Activated naive CD4-positive, alpha-beta T cell treated with anti-CD3 and anti-CD28 coated beads, Interleukin-2, amount 50 U/mL, for 72 hours (primary cell): ENCODE measurements around the gene RBM18. TPM values are rescaled to one million over a fixed set of nuclear protein-coding genes. Genes with fewer than 3 reads are reported as not detected.

Experiments used
- ATAC-seq, 2 donors: fragments of 150-1000 bp; cut with Tn5 transposase; 2 replicates each; pipeline ENCODE4 v1.10.0; 2021; ENCODE audit warnings: mild to moderate bottlenecking in 2 of 2, moderate library complexity in 2 of 2
- DNase-seq, 2 donors: peaks; one replicate each; pipeline ENCODE4 v3.0.0; 2021 to 2022; ENCODE audit warnings: low spot score in 2 of 2
- H3K27ac Mint-ChIP-seq, 2 donors: one replicate each; pipeline ENCODE4 v1.8.0; 2022; ENCODE audit warnings: mild to moderate bottlenecking in 2 of 2, mixed read lengths in 2 of 2
- H3K36me3 Mint-ChIP-seq, 2 donors: one replicate each; pipeline ENCODE4 v1.8.0; 2022; ENCODE audit warnings: mixed read lengths in 2 of 2
- H3K9me3 Mint-ChIP-seq, 2 donors: one replicate each; pipeline ENCODE4 v1.8.0; 2022; ENCODE audit warnings: mixed read lengths in 2 of 2
- total RNA-seq, 2 donors: library from RNA; stranded (reverse); gene quantifications; one replicate each; pipeline ENCODE4 v1.2.3, GENCODE V29; 2022

Gene RBM18, protein sequence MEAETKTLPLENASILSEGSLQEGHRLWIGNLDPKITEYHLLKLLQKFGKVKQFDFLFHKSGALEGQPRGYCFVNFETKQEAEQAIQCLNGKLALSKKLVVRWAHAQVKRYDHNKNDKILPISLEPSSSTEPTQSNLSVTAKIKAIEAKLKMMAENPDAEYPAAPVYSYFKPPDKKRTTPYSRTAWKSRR
- 10 to 100 TPM; 22.7 to 39.8 TPM for total RNA-seq

DNA sequence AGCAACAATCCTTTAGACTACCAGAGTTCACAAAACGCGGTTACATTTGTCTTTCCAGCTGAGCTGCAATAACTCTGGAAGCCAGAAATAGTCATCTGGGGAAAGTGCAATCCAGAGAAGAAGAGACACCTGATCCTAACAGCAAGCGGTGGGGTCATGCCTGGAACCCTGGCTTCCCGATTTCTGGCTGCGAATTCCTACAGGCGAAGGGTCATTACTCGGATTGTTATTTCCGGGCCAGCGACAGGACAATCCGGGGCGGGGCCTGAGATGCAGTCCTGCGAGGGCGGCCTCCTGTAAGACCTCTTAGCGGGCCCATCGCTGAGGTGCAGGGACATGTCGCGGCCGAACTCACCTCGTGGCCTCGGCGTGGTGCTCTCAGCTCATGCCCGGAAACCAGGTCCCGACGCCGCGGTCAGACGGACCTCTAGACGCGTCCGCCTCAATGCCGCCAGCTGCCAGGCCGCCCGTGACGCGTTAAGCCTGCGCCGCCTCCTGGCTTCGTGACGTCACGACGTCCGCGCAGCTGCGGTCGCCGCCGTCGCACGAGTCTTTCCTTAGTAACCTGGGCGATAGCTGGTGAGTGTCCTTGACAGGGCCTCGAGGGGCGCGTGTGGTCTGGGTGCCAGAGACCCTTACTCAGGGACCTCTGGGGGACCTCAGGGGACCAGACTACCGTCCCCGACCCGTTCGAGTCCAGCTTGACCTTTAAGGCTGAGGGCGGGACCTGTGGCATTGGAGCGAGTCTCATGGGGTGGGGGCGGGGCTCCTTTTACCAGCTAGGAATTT lies at the start of gene RBM18, which contains the start of gene MRRF:
Gene RBM18 (minus strand): TSS at position 481 of the 789 bp plus-strand sequence. CDS start 3,348 bp downstream, outside the sequence.
Gene MRRF (plus strand): TSS at position 523 of the 789 bp plus-strand sequence. CDS start 6,010 bp downstream, outside the sequence.
- peak; percentile 85 to 96 for DNase-seq

DNA sequence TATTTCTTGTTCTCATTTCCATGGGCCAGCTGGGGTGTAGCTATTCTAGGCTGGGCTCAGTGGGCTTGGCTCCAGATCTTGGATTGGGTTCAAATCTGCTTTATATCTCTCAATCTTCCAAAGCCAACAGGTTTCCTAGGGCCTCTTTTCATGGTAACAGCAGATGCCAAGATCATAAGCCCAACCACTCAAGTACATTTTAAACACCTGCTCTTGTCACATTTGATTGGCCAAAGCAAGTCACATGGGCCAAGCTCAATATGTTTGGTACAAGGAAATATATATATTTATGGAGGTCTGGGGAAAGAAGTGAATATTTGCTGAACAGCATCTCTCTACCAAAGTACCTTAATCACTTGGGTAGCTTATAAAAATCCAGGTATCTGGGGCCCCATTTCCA lies 49.5 kb upstream of the RBM18 start:
- H3K27ac Mint-ChIP-seq: no peak overlapping the region
- H3K36me3 Mint-ChIP-seq: peaks cover 4 to 13% of the 10 kb centered on the region in 2 donors
- ATAC-seq (no peak), DNase-seq (no peak)
- H3K9me3 Mint-ChIP-seq: no peaks in the 10 kb centered on the region

More for the DNA sequence above, at the start of gene RBM18, which contains the start of gene MRRF:
- ATAC-seq: peak; percentile 89 to 97
- no peaks in the 10 kb centered on the region for H3K9me3 Mint-ChIP-seq
- peak within 1 kb of the TSS; percentile 99 to 100 for H3K27ac Mint-ChIP-seq
- H3K36me3 Mint-ChIP-seq: peaks cover 32 to 33% of the 10 kb centered on the region in 2 donors

DNA sequence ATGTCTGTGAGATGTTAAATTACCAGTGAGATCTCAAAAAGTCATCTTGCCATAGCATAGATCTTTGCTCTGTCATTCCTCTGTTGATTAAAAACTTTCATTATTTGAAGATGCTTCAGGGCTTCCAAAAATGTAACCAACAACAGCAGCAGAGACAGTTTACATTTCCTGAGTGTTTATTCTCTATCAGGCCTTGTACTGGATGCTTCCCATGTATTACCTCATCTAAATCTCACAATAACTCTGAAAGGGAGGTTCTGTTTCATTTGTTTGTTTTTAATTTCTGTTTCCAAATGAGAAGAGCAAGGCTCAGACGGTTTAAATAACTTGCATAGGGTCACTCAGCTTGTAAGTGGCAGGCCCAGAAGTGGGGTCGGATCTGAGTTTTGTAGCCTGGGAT lies 45.2 kb upstream of the RBM18 start:
- ATAC-seq: no peak
- no peak for DNase-seq
- Mint-ChIP-seq H3K9me3 (no peaks in the 10 kb centered on the region), H3K27ac (no peak overlapping the region), H3K36me3 (peaks cover 4 to 13% of the 10 kb centered on the region in 2 donors)

DNA sequence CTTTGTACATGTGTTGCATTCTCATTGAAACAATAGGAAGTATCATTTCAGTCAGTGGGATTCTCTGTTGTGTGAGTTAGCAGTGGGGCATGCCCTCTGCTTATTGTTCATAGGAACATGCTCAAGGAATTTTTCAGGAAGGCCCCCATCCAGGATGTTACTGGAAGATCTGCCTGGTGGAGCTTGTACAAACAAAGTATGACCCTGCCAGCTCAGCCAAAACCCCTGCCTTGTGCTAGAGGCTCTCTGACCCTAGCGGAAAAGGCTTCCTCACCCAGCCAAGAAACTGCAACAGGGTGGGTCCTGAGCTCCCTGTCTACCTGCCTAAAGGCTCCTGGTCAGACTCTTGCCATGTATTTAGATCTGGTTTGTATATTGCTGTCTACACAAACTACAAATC lies 43.3 kb upstream of the RBM18 start:
- Mint-ChIP-seq H3K27ac (no peak overlapping the region), H3K9me3 (no peaks in the 10 kb centered on the region), H3K36me3 (peaks cover 0 to 4% of the 10 kb centered on the region in 2 donors)
- ATAC-seq (no peak), DNase-seq (no peak)

DNA sequence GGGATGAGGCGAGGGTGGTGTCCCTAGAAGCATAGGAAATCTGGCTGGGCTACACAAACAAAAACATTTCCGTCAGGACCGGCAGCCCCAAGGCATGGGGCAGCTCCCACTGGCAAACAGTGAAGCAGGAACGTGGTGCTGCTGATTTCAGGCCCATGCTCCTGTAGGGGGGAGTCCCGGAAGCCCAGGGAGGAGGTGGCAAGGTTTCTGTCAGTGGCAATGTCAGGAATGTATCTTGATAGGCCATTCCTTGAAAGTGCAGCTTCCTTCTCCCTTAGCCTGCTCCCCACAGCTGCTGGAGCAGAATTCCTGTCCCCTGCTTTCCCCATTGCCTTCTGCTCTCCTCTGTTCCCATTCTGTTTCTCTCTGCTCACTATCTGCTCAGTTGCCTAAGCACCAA lies 42.4 kb upstream of the RBM18 start:
- H3K9me3 Mint-ChIP-seq: no peaks in the 10 kb centered on the region
- no peak overlapping the region for H3K27ac Mint-ChIP-seq
- no peak for DNase-seq
- H3K36me3 Mint-ChIP-seq: no peaks in the 10 kb centered on the region
- no peak for ATAC-seq

DNA sequence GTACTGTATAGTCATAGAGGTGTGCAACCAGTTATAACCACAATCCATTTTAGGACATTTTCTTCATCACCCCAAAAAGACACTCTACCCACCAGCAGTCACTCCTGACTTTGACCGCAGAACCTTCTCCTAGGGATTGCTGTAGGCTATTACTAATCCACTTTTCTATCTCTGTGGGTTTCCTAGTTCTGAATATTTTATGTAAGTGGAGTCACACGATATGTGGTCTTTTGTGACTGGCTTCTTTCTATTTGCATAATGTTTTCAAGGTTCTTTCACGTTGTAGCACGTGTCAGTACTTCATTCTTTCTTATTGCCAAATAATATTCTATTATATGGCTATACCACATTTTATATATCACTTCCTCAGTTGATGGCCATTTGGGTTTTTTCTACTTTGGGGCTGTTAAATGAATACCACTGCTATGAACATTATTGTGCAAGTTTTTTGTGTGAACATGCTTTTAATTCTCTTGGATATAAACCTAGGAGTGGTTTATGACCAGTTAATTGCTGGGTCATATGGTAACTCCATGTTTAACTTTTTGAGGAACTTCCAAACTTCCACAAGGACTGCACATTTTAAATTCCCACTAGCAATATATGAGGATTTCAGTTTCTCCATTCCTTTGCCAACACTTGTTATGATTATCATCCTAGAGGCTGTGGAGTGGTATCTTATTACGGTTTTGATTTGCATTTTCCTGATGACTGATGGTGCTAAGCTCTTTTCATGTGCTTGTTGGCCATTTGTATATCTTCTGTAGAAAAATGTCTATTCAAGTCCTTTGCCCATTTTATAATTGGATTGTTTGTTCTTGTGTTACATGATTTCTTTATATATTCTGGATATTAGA lies 37.8 kb upstream of the RBM18 start:
- no peak for ATAC-seq
- Mint-ChIP-seq H3K27ac (no peak overlapping the region), H3K9me3 (no peaks in the 10 kb centered on the region), H3K36me3 (peaks cover 6% of the 10 kb centered on the region in 2 donors)
- DNase-seq: no peak

DNA sequence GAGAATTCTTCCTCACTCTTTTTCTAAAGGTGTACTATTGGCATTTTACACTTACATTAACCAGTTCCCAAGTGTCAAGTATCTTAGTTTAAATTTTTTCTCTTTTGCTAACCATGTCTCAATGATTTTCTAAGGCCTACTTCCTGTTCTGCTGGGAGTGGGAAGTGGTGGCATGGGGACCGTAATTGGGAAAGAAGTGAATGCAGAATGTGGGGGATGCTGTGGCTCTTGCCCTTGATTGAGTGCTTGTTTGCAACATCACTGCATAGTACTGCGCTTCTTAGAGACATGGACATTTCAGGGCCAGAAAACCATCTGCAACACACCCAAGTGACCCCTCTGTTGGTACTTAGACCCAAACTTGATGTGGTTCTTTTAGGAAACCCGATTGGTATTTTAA lies 32.9 kb upstream of the RBM18 start:
- DNase-seq (no peak), ATAC-seq (no peak)
- no peak overlapping the region for H3K27ac Mint-ChIP-seq
- H3K36me3 Mint-ChIP-seq: peaks cover 6% of the 10 kb centered on the region in 2 donors
- no peaks in the 10 kb centered on the region for H3K9me3 Mint-ChIP-seq

DNA sequence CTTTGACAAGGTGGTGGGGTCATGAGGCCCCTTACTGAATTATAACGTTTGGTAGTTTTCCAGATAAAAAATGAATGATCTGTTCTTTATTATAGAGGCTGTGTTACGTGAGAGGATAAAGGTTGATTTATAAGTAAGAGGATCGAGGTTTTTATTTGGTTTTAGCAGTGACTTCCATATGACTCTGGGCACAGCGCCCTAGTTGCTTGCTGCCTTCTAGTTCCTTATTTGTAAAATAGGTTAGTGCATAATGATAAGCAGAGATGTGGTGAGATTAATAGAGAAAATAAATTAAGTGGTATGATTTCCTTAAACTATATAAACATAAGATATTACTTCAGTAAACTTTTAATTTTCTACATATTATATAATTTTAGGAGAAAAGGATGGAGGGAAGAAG lies 29.9 kb upstream of the RBM18 start:
- no peak overlapping the region for H3K27ac Mint-ChIP-seq
- no peaks in the 10 kb centered on the region for H3K9me3 Mint-ChIP-seq
- no peak for DNase-seq
- ATAC-seq: no peak
- H3K36me3 Mint-ChIP-seq: peaks cover 6 to 13% of the 10 kb centered on the region in 2 donors

DNA sequence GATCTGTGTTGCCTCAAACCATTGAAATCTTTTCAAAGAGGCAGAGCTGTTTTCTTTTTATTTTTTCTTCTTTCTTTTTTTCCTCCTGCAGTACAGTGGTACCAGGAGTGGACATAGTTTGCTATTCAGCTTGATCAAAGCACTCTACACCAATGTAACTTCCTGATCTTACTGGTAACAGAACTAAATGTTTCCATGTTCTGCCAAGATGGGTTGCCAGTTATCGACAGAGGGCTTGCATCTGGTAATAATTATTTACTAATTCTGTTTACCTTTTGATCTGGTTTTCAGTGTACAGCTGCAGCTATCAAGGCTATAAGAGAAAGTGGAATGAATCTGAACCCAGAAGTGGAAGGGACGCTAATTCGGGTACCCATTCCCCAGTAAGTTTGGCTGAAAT lies 26.8 kb upstream of the RBM18 start:
- no peak for ATAC-seq
- H3K36me3 Mint-ChIP-seq: peaks cover 7 to 13% of the 10 kb centered on the region in 2 donors
- H3K27ac Mint-ChIP-seq: no peak overlapping the region
- DNase-seq: no peak
- H3K9me3 Mint-ChIP-seq: no peaks in the 10 kb centered on the region

DNA sequence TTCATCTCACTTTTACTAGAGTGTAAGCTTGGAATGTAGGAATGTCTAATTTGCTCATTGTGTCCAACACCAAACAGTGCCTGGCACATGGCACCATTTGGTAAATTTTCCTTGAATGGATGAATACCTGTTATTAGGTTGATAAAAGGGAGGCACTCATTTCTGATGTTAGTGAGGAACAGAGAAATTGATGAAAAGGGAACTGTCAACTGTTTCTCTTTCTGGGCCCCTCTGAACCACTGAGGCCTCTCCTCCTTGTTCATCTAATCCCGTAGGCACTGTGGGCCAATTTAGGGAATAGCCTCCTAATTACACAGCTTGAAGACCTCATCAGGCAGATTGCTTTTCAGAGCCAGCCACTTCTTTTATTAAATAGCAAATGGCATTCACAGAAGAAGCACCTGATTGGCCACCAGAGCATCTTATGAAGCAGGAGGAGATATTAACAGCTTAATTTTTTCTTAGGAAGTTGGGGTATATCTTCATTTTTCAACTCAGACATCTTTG lies 22.6 kb upstream of the RBM18 start:
- ATAC-seq (no peak), DNase-seq (no peak)
- Mint-ChIP-seq H3K27ac (no peak overlapping the region), H3K36me3 (peaks cover 7 to 15% of the 10 kb centered on the region in 2 donors), H3K9me3 (no peaks in the 10 kb centered on the region)

DNA sequence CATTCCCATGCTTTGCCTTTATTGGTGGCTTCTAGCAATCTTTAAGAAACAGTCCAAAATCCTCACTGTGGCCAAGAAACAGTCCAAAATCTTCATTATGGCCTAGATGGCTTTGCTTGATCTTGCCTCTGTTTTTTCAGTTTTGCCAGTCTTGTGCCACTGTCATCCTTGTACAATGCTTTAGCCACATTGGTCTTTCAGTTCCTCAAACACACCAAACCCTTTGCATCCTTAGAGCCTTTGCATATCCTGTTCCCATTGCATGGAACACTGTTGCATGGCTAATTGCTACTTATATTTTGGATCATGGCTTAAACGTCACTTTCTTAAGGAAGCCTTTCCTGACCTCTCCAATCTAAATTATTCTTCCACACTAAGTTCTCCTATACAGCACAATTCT lies 22.1 kb upstream of the RBM18 start:
- Mint-ChIP-seq H3K27ac (no peak overlapping the region), H3K9me3 (no peaks in the 10 kb centered on the region), H3K36me3 (peaks cover 7 to 16% of the 10 kb centered on the region in 2 donors)

DNA sequence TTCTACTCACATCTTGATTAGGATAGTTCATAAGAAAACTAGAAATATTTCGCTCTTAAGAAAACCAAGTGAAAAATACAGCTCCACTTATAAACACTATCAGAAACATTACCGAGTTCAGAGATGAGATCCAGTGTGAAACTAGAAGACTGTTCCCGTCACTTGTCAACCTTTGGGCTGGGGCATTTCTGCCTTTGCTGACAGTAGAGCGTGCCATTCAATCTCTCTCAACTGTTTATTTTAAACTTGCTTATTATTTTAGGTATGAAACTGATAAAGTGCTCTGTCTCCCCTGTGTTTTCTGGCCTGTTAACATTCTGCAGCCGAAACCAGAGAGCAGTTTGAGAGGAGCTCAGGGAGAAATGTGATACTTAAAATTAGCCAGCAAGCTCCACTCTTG lies 16.7 kb upstream of the RBM18 start:
- ATAC-seq: no peak
- Mint-ChIP-seq H3K9me3 (no peaks in the 10 kb centered on the region), H3K27ac (no peak overlapping the region), H3K36me3 (peaks cover 6 to 19% of the 10 kb centered on the region in 2 donors)
- DNase-seq: no peak

More for the DNA sequence above, 22.1 kb upstream of the RBM18 start:
- DNase-seq (no peak), ATAC-seq (no peak)

DNA sequence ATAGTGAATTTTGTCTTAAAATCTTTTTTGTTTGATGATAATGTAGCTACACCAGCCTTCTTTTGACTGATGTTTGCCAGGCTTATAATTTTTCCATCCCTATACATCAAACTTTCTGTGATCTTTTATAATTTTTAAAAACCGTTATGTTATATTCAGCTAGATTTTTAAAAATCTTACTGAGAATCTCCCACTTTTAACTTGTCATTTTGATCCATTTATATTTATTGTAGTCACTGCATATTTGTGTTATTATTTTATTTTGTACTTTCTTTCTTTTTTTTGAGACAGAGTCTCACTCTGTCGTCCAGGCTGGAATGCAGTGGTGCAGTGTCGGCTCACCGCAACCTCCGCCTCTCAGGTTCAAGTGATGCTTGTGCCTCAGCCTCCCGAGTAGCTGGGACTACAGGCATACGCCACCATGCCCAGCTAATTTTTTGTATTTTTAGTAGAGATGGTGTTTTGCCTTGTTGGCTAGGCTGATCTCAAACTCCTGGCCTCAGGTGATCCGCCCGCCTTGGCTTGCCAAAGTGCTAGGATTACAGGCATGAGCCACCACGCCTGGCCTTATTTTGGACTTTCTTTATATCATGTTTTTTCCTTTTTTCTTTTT lies 12.8 kb upstream of the RBM18 start:
- H3K27ac Mint-ChIP-seq: no peak overlapping the region
- DNase-seq (no peak), ATAC-seq (no peak)
- peaks cover 21 to 51% of the 10 kb centered on the region in 2 donors for H3K36me3 Mint-ChIP-seq
- no peaks in the 10 kb centered on the region for H3K9me3 Mint-ChIP-seq

DNA sequence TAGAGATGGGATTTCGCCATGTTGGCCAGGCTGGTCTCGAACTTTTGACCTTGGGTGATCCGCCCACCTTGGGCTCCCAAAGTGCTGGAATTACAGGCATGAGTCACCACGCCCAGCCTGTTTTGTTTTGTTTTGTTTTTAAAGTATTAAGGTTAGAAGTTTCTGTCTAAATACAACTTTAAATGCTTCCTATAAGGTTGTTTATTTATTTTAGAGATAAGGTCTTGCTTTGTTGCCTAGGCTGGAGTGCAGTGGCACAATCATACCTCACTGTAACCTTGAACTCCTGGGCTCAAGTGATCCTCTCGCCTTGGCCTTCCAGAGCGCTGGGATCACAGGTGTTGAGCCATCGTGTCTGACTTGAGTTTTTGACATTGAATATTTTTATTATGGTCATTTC lies 11.5 kb upstream of the RBM18 start:
- no peaks in the 10 kb centered on the region for H3K9me3 Mint-ChIP-seq
- ATAC-seq (no peak), DNase-seq (no peak)
- no peak overlapping the region for H3K27ac Mint-ChIP-seq
- H3K36me3 Mint-ChIP-seq: peaks cover 18 to 62% of the 10 kb centered on the region in 2 donors

DNA sequence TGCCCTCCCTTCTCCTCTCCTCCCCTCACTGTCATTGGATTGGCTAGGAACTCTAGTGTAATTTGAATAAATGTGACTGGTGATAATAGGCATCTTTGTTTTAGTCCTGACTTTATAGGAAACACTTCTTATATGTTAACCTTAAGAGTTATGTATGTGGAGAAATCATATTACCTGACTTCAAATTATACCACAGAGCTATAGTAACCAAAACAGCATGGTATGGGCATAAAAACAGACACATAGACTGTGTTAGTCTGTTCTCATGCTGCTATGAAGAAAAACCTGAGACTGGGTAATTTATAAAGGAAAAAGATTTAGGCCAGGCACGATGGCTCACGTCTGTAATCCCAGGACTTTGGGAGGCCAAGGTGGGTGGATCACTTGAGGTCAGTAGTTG lies 9.4 kb upstream of the RBM18 start:
- H3K27ac Mint-ChIP-seq: no peak overlapping the region
- DNase-seq (no peak), ATAC-seq (no peak)
- H3K36me3 Mint-ChIP-seq: peaks cover 18 to 68% of the 10 kb centered on the region in 2 donors
- H3K9me3 Mint-ChIP-seq: no peaks in the 10 kb centered on the region

DNA sequence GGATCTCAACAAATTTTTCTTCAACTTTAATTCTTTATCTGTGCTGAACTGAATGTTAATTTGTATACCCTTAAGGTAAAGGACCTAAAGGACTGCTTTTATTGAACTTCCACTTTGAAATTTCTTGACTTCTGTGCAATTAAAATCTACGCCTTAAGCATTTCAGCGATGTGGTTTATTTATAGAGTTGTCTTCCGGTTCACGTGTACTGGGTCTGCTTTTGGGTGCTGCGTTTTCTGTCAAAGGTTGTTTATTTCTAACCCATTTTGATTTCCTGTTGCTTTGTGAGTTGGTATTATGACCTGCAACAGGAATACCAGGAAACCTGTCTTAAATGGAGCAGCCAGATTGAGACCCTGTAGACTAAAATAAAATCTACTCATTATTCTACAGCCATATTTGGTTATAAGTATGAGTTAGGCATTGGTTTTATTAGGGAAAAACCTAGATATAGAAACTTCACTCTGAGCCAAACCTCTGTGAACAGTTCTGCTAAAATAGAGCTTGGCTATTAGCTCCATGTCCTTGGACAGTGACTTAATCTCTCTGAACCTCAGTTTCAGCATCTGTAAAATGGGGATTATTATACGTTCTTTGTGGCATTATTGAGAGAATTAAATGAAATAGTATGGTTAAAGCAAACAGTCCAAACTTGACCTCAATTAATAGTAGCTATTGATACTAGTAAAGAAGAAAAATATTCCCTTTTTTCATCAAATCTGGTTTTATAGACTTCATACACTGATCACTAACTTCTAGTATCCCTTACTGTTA lies 3.6 kb upstream of the RBM18 start:
- Mint-ChIP-seq H3K9me3 (no peaks in the 10 kb centered on the region), H3K36me3 (peaks cover 37 to 44% of the 10 kb centered on the region in 2 donors), H3K27ac (no peak overlapping the region)
- no peak for ATAC-seq
- DNase-seq: no peak
